Liver (tissue), 9 donors: ENCODE results near the gene TTC7B. TPM values are rescaled to one million over a fixed set of nuclear protein-coding genes. Genes with fewer than 3 reads are reported as not detected.

Source experiments
- DNase-seq: peaks from one replicate; pipeline ENCODE4 v3.0.0-alpha.2; 2017; ENCODE audit warnings: low spot score
- H3K27ac ChIP-seq, 2 donors: one replicate each; pipeline ENCODE4 v1.7.0; 2013; ENCODE audit warnings: inconsistent platforms in 2 of 2, low read length in 2 of 2, control low read depth in 1 of 2, low read depth in 1 of 2, mild to moderate bottlenecking in 1 of 2
- H3K27me3 ChIP-seq, 4 donors: one replicate each; pipeline versions ENCODE4 v1.6.1 to v1.7.0; 2013; ENCODE audit warnings: low read length in 3 of 4, inconsistent platforms in 1 of 4, mild to moderate bottlenecking in 1 of 4, moderate library complexity in 1 of 4; ENCODE audit not compliant: control insufficient read depth in 4 of 4, insufficient read depth in 4 of 4
- H3K36me3 ChIP-seq, 4 donors: one replicate each; pipeline versions ENCODE4 v1.6.1 to v1.7.0; 2013; ENCODE audit warnings: low read length in 3 of 4, mild to moderate bottlenecking in 3 of 4, low read depth in 1 of 4, moderate library complexity in 1 of 4; ENCODE audit not compliant: control insufficient read depth in 4 of 4, insufficient read depth in 3 of 4
- H3K4me1 ChIP-seq, 4 donors: one replicate each; pipeline versions ENCODE4 v1.6.1 to v1.7.0; 2013; ENCODE audit warnings: low read length in 3 of 4, mild to moderate bottlenecking in 3 of 4, moderate library complexity in 1 of 4; ENCODE audit not compliant: control insufficient read depth in 4 of 4, insufficient read depth in 4 of 4
- H3K4me3 ChIP-seq, 3 donors: one replicate each; pipeline versions ENCODE4 v1.6.1 to v1.7.0; 2013; ENCODE audit warnings: low read length in 3 of 3, control low read depth in 1 of 3, low read depth in 1 of 3, mild to moderate bottlenecking in 1 of 3
- H3K9ac ChIP-seq, 2 donors: one replicate each; pipeline ENCODE4 v1.7.0; 2013; ENCODE audit warnings: low read length in 2 of 2, mild to moderate bottlenecking in 2 of 2, moderate library complexity in 2 of 2, control low read depth in 1 of 2, low read depth in 1 of 2
- H3K9me3 ChIP-seq, 4 donors: one replicate each; pipeline versions ENCODE4 v1.6.1 to v1.7.0; 2013; ENCODE audit warnings: low read length in 3 of 4; ENCODE audit not compliant: control insufficient read depth in 4 of 4
- ATF3 ChIP-seq: IDR thresholded peaks from 2 replicates; pipeline ENCODE4 v1.6.1; 2016; ENCODE audit warnings: antibody characterized with exemption
- EGR1 ChIP-seq, 2 donors: IDR thresholded peaks; 2 replicates each; pipeline ENCODE4 v1.6.1; 2016 to 2018; ENCODE audit warnings: antibody characterized with exemption in 2 of 2, low read depth in 2 of 2
- GABPA ChIP-seq, 2 donors: IDR thresholded peaks in 1 of 2; conservative IDR thresholded peaks in 1 of 2; 2 replicates each; pipeline ENCODE4 v1.6.1; 2016; ENCODE audit warnings: antibody characterized with exemption in 2 of 2, mild to moderate bottlenecking in 1 of 2, moderate library complexity in 1 of 2
- HNF4A ChIP-seq, 2 donors: conservative IDR thresholded peaks; 2 replicates each; pipeline ENCODE4 v1.6.1; 2016; ENCODE audit warnings: antibody characterized with exemption in 2 of 2, mild to moderate bottlenecking in 2 of 2
- HNF4G ChIP-seq: IDR thresholded peaks from 2 replicates; pipeline ENCODE4 v1.6.1; 2016; ENCODE audit warnings: antibody characterized with exemption
- JUND ChIP-seq, 2 donors: IDR thresholded peaks; 2 replicates each; pipeline ENCODE4 v1.6.1; 2016; ENCODE audit warnings: antibody characterized with exemption in 2 of 2
- NR2F2 ChIP-seq: IDR thresholded peaks from 2 replicates; pipeline ENCODE4 v1.6.1; 2016; ENCODE audit warnings: antibody characterized with exemption
- RAD21 ChIP-seq, 2 donors: IDR thresholded peaks; 2 replicates each; pipeline ENCODE4 v1.6.1; 2016; ENCODE audit warnings: antibody characterized with exemption in 2 of 2, mild to moderate bottlenecking in 2 of 2
- REST ChIP-seq: IDR thresholded peaks from 2 replicates; pipeline ENCODE4 v1.6.1; 2016; ENCODE audit warnings: antibody characterized with exemption, mild to moderate bottlenecking
- RXRA ChIP-seq, 2 donors: IDR thresholded peaks; 2 replicates each; pipeline ENCODE4 v1.6.1; 2017 to 2018; ENCODE audit warnings: antibody characterized with exemption in 2 of 2, mild to moderate bottlenecking in 1 of 2
- TAF1 ChIP-seq: conservative IDR thresholded peaks from 2 replicates; pipeline ENCODE4 v1.6.1; 2016; ENCODE audit warnings: antibody characterized with exemption, mild to moderate bottlenecking
- YY1 ChIP-seq: IDR thresholded peaks from 2 replicates; pipeline ENCODE4 v1.6.1; 2016; ENCODE audit warnings: antibody characterized with exemption, mild to moderate bottlenecking
- ZBTB33 ChIP-seq: IDR thresholded peaks from 2 replicates; pipeline ENCODE4 v1.6.1; 2016; ENCODE audit warnings: antibody characterized with exemption
- WGBS: extraction: QIAGEN DNeasy Blood & Tissue Kit; methylation state at CpG from one replicate; pipeline ENCODE4 v1.1.7; 2013; 5-methylcytosine and 5-hydroxymethylcytosine counted together
- polyA plus RNA-seq, 2 donors: library from polyadenylated mRNA; stranded (reverse) in 1 of 2; unstranded in 1 of 2; fragments of 200-250 nt in 1 of 2; fragments of >200 nt in 1 of 2; fragmentation: Nextera tagmentation in 1 of 2; extraction: Ambion mirVana in 1 of 2; gene quantifications; one replicate each; pipeline versions ENCODE4 v1.2.1 to v1.2.3, GENCODE V29; 2013 to 2015
- total RNA-seq, 2 donors: library from RNA; depleted of rRNA; stranded (reverse); fragments of >200 nt; gene quantifications; one replicate each; pipeline ENCODE4 v1.2.3, GENCODE V29; 2014
- donor health status: healthy.
- donor health status: healthy.
- donor health status: healthy.
- donor health status: healthy.
- donor health status: healthy.

The TTC7B gene
- total and polyA plus RNA-seq, 4 donors: 9.1 to 31.0 (median 12.5) TPM

GRCh38 chr14:90704738-90705392 lies 111.4 kb downstream of the TTC7B start:
- Histone ChIP-seq H3K9ac (no peak overlapping the region), H3K4me3 (no peak overlapping the region), H3K27me3 (no peaks in the 10 kb centered on the region), H3K36me3 (no peaks in the 10 kb centered on the region), H3K4me1 (peaks cover 4 to 20% (median 11%) of the 10 kb centered on the region in 4 donors), H3K27ac (no peak overlapping the region), H3K9me3 (no peaks in the 10 kb centered on the region)
- TF ChIP-seq EGR1 (IDR thresholded peaks at IDR 0.05; ENCODE audit: low read depth in 2 of 2) (no peak), HNF4A (conservative IDR thresholded peaks at IDR 0.05) (peak in 1 of 2 donors; percentile 11), JUND (IDR thresholded peaks at IDR 0.05) (no peak), RXRA (IDR thresholded peaks at IDR 0.05) (peak in 1 of 2 donors; percentile 9), GABPA (IDR thresholded peaks at IDR 0.05 in 1 of 2, conservative IDR thresholded peaks at IDR 0.05 in 1 of 2) (no peak), REST (no peak), RAD21 (IDR thresholded peaks at IDR 0.05) (no peak), NR2F2 (no peak), ATF3 (no peak), ZBTB33 (no peak), TAF1 (no peak)
- DNase-seq: no peak
- 43% methylated on average over 9 of the region's 9 CpGs for WGBS

- H3K27me3 ChIP-seq: no peaks in the 10 kb centered on the region
- H3K4me1 ChIP-seq: peaks cover 4 to 20% (median 11%) of the 10 kb centered on the region in 4 donors
- no peaks in the 10 kb centered on the region for H3K9me3 ChIP-seq
- H3K27ac ChIP-seq: no peak overlapping the region
- no peaks in the 10 kb centered on the region for H3K36me3 ChIP-seq
- no peak overlapping the region for H3K9ac ChIP-seq
- no peak overlapping the region for H3K4me3 ChIP-seq
- DNase-seq: no peak
- 74% methylated on average over 14 of the region's 14 CpGs for WGBS
- no peak for TF ChIP-seq JUND (IDR thresholded peaks at IDR 0.05)
- TF ChIP-seq TAF1: no peak
- no peak for TF ChIP-seq EGR1 (IDR thresholded peaks at IDR 0.05; ENCODE audit: low read depth in 2 of 2)
- TF ChIP-seq NR2F2: no peak
- TF ChIP-seq YY1: no peak
- TF ChIP-seq REST: no peak
- TF ChIP-seq HNF4G: no peak
- TF ChIP-seq GABPA (IDR thresholded peaks at IDR 0.05 in 1 of 2, conservative IDR thresholded peaks at IDR 0.05 in 1 of 2): no peak
- TF ChIP-seq ATF3: no peak
- TF ChIP-seq ZBTB33: no peak
Observed at GRCh38 chr14:90703841-90704737, 112.1 kb downstream of the TTC7B start.
